ENCODE data around the gene HERC2. TPM values are rescaled to one million over a fixed set of nuclear protein-coding genes. Genes with fewer than 3 reads are reported as not detected.

Gene HERC2
- total and polyA plus RNA-seq, 2 of the 8 experiments (the other 6 are each of a cell fraction or from before 2014, with no cell fraction given), result 83.0 to 88.7 TPM

GRCh38 chr15:28281876-28282275 is 40.1 kb downstream of the HERC2 start:
- H2BK120ac ChIP-seq (replicated peaks; ENCODE audit: low read depth, low read length), result no peak overlapping the region
- no peak overlapping the region for H2AK5ac ChIP-seq (ENCODE audit: low read depth, low read length)
- H3K18ac ChIP-seq (ENCODE audit: extremely low read depth, low read length), result no peak overlapping the region
- H3K56ac ChIP-seq (replicated peaks; ENCODE audit: insufficient read length, low read depth, low read length), result no peak overlapping the region
- H3K23ac ChIP-seq (ENCODE audit: insufficient read length), result no peak overlapping the region
- H3K79me2 ChIP-seq (ENCODE audit: control insufficient read depth in 1 of 2, insufficient read depth in 2 of 2, low read length in 2 of 2), result peaks cover 0 to 55% of the 10 kb centered on the region in 2 experiments; a peak in 2 of 4 replicates
- no peaks in the 10 kb centered on the region for H3K27me3 ChIP-seq (replicated peaks in 1 of 4; ENCODE audit: control insufficient read depth in 3 of 4, extremely low read depth in 1 of 4, insufficient read depth in 3 of 4, low read length in 3 of 4)
- 93% methylated on average over 7 of the region's 7 CpGs; no CpG with 5 or more reads in 1 of the 2 experiments for WGBS, 2 experiments (ENCODE audit: extremely low coverage in 1 of 2, insufficient coverage in 1 of 2, insufficient read length in 1 of 2, insufficient replicate concordance in 2 of 2, low coverage in 1 of 2, low lambda C conversion rate in 2 of 2, missing lambda C conversion rate in 1 of 2)
- H4K5ac ChIP-seq (ENCODE audit: insufficient read length, low read depth, low read length), result no peak overlapping the region
- DNase-seq (ENCODE audit: low read depth in 1 of 2, low spot score in 2 of 2) (no peak), FAIRE-seq (no peak)
- H2BK20ac ChIP-seq (ENCODE audit: low read length), result no peak overlapping the region
- no peak overlapping the region; the same call in 1 of the 2 replicates for H2BK5ac ChIP-seq (ENCODE audit: low read depth, low read length)
- H3K4ac ChIP-seq (replicated peaks; ENCODE audit: insufficient read length, low read depth, low read length), result no peak overlapping the region
- H3K23me2 ChIP-seq (ENCODE audit: low read depth, low read length), result no peaks in the 10 kb centered on the region
- no peak overlapping the region for H3K27ac ChIP-seq (ENCODE audit: low read depth, low read length)
- ChIA-PET POLR2A (ENCODE audit: partially characterized antibody) (interaction anchor here (1.3 kb wide), 1 partner anchor 15 kb away, joined by 3 read pairs; no protein-coding TSS in a partner anchor), CTCF (ENCODE audit: partially characterized antibody) (no interaction called here)
- no peak overlapping the region for H4K91ac ChIP-seq (replicated peaks; ENCODE audit: insufficient read length, low read length)
- H2BK12ac ChIP-seq (ENCODE audit: low read depth, low read length), result no peak overlapping the region
- no peak overlapping the region for H3K14ac ChIP-seq (ENCODE audit: insufficient read length)
- H3K4me3 ChIP-seq (ENCODE audit: extremely low read depth in 1 of 4, insufficient read depth in 2 of 4, low read depth in 3 of 4, low read length in 4 of 4), result no peak overlapping the region
- H2BK15ac ChIP-seq (ENCODE audit: low read length), result no peak overlapping the region
- H3K36me3 ChIP-seq (ENCODE audit: control insufficient read depth in 2 of 4, insufficient read depth in 4 of 4, low read length in 3 of 4), result peaks cover 2 to 11% (median 9%) of the 10 kb centered on the region in 4 experiments; a peak in 4 of 8 replicates
- no peaks in the 10 kb centered on the region for H3K9me3 ChIP-seq (ENCODE audit: insufficient read depth in 2 of 2, low read depth in 1 of 2, low read length in 1 of 2)
- no peak overlapping the region for H2AFZ ChIP-seq (ENCODE audit: low read length)
- no peak overlapping the region for H3K9ac ChIP-seq (replicated peaks in 1 of 4; ENCODE audit: extremely low read depth in 1 of 4, low read depth in 3 of 4, low read length in 3 of 4)
- peak overlapping the region; percentile 51 for H4K8ac ChIP-seq (ENCODE audit: extremely low read depth, insufficient read depth, low read length)
- peaks cover 0 to 9% of the 10 kb centered on the region in 2 experiments for H4K20me1 ChIP-seq (replicated peaks in 1 of 2; ENCODE audit: control insufficient read depth in 1 of 2, insufficient read depth in 2 of 2, low read length in 2 of 2)
- peaks cover 5% of the 10 kb centered on the region for H3K79me1 ChIP-seq (ENCODE audit: low read depth, low read length)
- no peak overlapping the region for H3K4me2 ChIP-seq (ENCODE audit: insufficient read depth in 1 of 2, low read depth in 2 of 2, low read length in 2 of 2)
- no peaks in the 10 kb centered on the region for H3K4me1 ChIP-seq (replicated peaks in 1 of 4; ENCODE audit: control insufficient read depth in 3 of 4, insufficient read depth in 4 of 4, low read length in 3 of 4)
- TF ChIP-seq YY1 (IDR thresholded peaks at IDR 0.05; ENCODE audit: low read depth, low read length) (no peak), KDM5A (IDR thresholded peaks at IDR 0.05; ENCODE audit: low read length) (no peak), SP4 (IDR thresholded peaks at IDR 0.05; ENCODE audit: low read length) (no peak), CHD2 (IDR thresholded peaks at IDR 0.05; ENCODE audit: low read length) (no peak), HDAC6 (IDR thresholded peaks at IDR 0.05; ENCODE audit: low read depth, low read length) (no peak), RBBP5 (IDR thresholded peaks at IDR 0.05; ENCODE audit: borderline replicate concordance, low read depth, low read length) (no peak), CREB1 (IDR thresholded peaks at IDR 0.05) (no peak), BCL11A (IDR thresholded peaks at IDR 0.05; ENCODE audit: low read depth in 2 of 2, low read length in 2 of 2) (no peak), ZNF274 (IDR thresholded peaks at IDR 0.05; ENCODE audit: borderline replicate concordance, extremely low read depth, low read length) (no peak), SAP30 (IDR thresholded peaks at IDR 0.05; ENCODE audit: insufficient read depth, insufficient replicate concordance, low read length) (no peak), HDAC2 (IDR thresholded peaks at IDR 0.05; ENCODE audit: borderline replicate concordance in 1 of 2, low read depth in 2 of 2, low read length in 2 of 2) (no peak), GABPA (IDR thresholded peaks at IDR 0.05; ENCODE audit: borderline replicate concordance, insufficient read depth, low read length) (no peak)
- TF ChIP-seq, protein P1, sequence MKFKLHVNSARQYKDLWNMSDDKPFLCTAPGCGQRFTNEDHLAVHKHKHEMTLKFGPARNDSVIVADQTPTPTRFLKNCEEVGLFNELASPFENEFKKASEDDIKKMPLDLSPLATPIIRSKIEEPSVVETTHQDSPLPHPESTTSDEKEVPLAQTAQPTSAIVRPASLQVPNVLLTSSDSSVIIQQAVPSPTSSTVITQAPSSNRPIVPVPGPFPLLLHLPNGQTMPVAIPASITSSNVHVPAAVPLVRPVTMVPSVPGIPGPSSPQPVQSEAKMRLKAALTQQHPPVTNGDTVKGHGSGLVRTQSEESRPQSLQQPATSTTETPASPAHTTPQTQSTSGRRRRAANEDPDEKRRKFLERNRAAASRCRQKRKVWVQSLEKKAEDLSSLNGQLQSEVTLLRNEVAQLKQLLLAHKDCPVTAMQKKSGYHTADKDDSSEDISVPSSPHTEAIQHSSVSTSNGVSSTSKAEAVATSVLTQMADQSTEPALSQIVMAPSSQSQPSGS (IDR thresholded peaks at IDR 0.05; ENCODE audit: low read length), result no peak
